H1 (cell line): ENCODE data around the gene C1orf21.

Source experiments
- CBX8 ChIP-seq: fragments of 300-800, 300-1000 bp; sonication (generic); IDR thresholded peaks from 2 replicates; pipeline ENCODE4 v1.7.1; 2016; ENCODE audit warnings: low read depth, low read length, borderline replicate concordance
- CHD1 ChIP-seq: IDR thresholded peaks from 2 replicates; pipeline ENCODE4 v1.6.1; 2012; ENCODE audit warnings: low read depth, low read length, improper control_type of control experiment
- CREB1 ChIP-seq: IDR thresholded peaks from 2 replicates; pipeline ENCODE4 v1.6.1; 2012; ENCODE audit warnings: inconsistent platforms
- CTCF ChIP-seq, 3 experiments: IDR thresholded peaks; 1 replicate in 2 of 3; 2 replicates in 1 of 3; pipeline versions ENCODE4 v1.5.1 to v1.6.1; 2011; ENCODE audit warnings: low read length in 3 of 3, mild to moderate bottlenecking in 3 of 3, inconsistent platforms in 2 of 3, low read depth in 1 of 3, moderate library complexity in 1 of 3; ENCODE audit not compliant: insufficient read depth in 1 of 3; ENCODE audit errors: control extremely low read depth in 1 of 3
- EP300 ChIP-seq, 2 experiments: IDR thresholded peaks; 1 replicate in 1 of 2; 2 replicates in 1 of 2; pipeline ENCODE4 v1.6.1; 2011 to 2012; ENCODE audit warnings: low read depth in 2 of 2, low read length in 2 of 2, mild to moderate bottlenecking in 2 of 2, borderline replicate concordance in 1 of 2, inconsistent platforms in 1 of 2, moderate library complexity in 1 of 2
- GABPA ChIP-seq: IDR thresholded peaks from 2 replicates; pipeline ENCODE4 v1.6.1; 2011; ENCODE audit warnings: mild to moderate bottlenecking, low read length, moderate library complexity, borderline replicate concordance; ENCODE audit not compliant: insufficient read depth
- JUN ChIP-seq: IDR thresholded peaks from 2 replicates; pipeline ENCODE4 v1.6.1; 2011; ENCODE audit warnings: low read depth, mild to moderate bottlenecking, improper control_type of control experiment, low read length
- MAX ChIP-seq: IDR thresholded peaks from 2 replicates; pipeline ENCODE4 v1.6.1; 2012; ENCODE audit warnings: inconsistent platforms
- NANOG ChIP-seq: IDR thresholded peaks from 2 replicates; pipeline ENCODE4 v1.6.1; 2011; ENCODE audit warnings: low read length, low read depth, mild to moderate bottlenecking, inconsistent platforms; ENCODE audit not compliant: insufficient read depth, poor library complexity, severe bottlenecking
- RAD21 ChIP-seq, 2 experiments: IDR thresholded peaks in 1 of 2; conservative IDR thresholded peaks in 1 of 2; 2 replicates each; pipeline ENCODE4 v1.6.1; 2011; ENCODE audit warnings: low read depth in 2 of 2, low read length in 2 of 2, improper control_type of control experiment in 1 of 2, inconsistent platforms in 1 of 2, mild to moderate bottlenecking in 1 of 2, moderate library complexity in 1 of 2
- SP1 ChIP-seq: IDR thresholded peaks from 2 replicates; pipeline ENCODE4 v1.6.1; 2011; ENCODE audit warnings: low read depth, low read length
- USF2 ChIP-seq: IDR thresholded peaks from 2 replicates; pipeline ENCODE4 v1.6.1; 2011; ENCODE audit warnings: low read length, improper control_type of control experiment
- YY1 ChIP-seq: IDR thresholded peaks from 2 replicates; pipeline ENCODE4 v1.6.1; 2011; ENCODE audit warnings: low read depth, mild to moderate bottlenecking, low read length

GRCh38 chr1:184648160-184648855 is 261.5 kb downstream of the C1orf21 start:
- TF ChIP-seq JUN: no peak
- no peak for TF ChIP-seq EP300 (IDR thresholded peaks at IDR 0.05; ENCODE audit: borderline replicate concordance in 1 of 2, low read depth in 2 of 2, low read length in 2 of 2)
- no peak for TF ChIP-seq GABPA
- TF ChIP-seq CTCF (IDR thresholded peaks at IDR 0.05; ENCODE audit: control extremely low read depth in 1 of 3, insufficient read depth in 1 of 3, low read depth in 1 of 3, low read length in 3 of 3): no peak
- TF ChIP-seq USF2: no peak
- TF ChIP-seq RAD21 (IDR thresholded peaks at IDR 0.05 in 1 of 2, conservative IDR thresholded peaks at IDR 0.05 in 1 of 2; ENCODE audit: low read depth in 2 of 2, low read length in 2 of 2): no peak
- TF ChIP-seq SP1: no peak
- no peak for TF ChIP-seq CREB1
- no peak for TF ChIP-seq CBX8
- no peak for TF ChIP-seq MAX
- TF ChIP-seq CHD1: no peak
- TF ChIP-seq YY1: no peak
- no peak for TF ChIP-seq NANOG
